Measurements from ENCODE around the gene MYO5B. TPM values are rescaled to one million over a fixed set of nuclear protein-coding genes. Genes with fewer than 3 reads are reported as not detected.

MYO5B gene
- polyA plus RNA-seq, 1 of the 3 experiments (the other 2 are of a cell fraction) = 1.3 TPM

DNA sequence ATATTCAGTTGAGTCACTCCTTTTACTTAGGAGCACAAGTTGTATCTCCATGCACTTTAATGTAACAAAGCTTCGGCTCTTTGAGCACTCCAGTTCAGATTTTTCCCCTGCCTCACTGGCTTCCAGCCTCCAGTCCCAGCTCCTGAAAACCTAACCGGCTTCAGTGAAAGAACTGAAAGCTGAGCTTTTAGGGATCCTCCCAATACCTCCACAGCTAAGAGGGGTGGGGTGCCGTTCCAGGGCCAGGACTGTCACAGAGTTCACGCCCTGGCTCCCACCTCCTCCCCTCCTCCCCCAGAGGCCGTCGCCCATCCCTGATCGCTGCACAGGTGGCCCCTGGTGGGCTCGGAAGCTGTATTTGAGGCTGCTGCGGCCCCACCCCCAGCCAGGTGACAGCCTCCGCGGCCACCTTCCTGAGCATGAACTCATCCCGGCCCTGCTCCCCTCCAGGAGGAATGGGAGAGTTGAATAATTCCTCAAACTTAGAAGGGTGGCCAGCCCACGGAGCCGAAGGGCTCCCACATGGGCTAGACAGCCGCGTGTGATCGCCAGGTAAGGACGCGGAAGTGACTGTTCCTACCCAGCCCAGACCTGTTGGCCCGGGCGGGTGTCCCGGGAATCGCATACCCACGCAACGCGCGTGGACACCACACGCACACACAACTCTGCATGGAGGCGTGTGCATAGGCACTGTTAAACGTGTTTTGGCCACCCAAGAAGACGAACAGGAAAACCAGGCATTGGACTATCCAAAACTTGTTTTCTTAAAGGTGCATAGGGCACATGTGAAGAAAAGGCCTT lies 1.8 kb downstream of the MYO5B start (continued):
- TF ChIP-seq, protein P1, sequence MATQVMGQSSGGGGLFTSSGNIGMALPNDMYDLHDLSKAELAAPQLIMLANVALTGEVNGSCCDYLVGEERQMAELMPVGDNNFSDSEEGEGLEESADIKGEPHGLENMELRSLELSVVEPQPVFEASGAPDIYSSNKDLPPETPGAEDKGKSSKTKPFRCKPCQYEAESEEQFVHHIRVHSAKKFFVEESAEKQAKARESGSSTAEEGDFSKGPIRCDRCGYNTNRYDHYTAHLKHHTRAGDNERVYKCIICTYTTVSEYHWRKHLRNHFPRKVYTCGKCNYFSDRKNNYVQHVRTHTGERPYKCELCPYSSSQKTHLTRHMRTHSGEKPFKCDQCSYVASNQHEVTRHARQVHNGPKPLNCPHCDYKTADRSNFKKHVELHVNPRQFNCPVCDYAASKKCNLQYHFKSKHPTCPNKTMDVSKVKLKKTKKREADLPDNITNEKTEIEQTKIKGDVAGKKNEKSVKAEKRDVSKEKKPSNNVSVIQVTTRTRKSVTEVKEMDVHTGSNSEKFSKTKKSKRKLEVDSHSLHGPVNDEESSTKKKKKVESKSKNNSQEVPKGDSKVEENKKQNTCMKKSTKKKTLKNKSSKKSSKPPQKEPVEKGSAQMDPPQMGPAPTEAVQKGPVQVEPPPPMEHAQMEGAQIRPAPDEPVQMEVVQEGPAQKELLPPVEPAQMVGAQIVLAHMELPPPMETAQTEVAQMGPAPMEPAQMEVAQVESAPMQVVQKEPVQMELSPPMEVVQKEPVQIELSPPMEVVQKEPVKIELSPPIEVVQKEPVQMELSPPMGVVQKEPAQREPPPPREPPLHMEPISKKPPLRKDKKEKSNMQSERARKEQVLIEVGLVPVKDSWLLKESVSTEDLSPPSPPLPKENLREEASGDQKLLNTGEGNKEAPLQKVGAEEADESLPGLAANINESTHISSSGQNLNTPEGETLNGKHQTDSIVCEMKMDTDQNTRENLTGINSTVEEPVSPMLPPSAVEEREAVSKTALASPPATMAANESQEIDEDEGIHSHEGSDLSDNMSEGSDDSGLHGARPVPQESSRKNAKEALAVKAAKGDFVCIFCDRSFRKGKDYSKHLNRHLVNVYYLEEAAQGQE (IDR thresholded peaks at IDR 0.05; ENCODE audit: low read depth, low read length) = no peak
- TF ChIP-seq MAX (IDR thresholded peaks at IDR 0.05; ENCODE audit: low read depth) (no peak), FOXJ3 (CRISPR knock-in tag; IDR thresholded peaks at IDR 0.05) (no peak), SIN3A (IDR thresholded peaks at IDR 0.05; ENCODE audit: borderline replicate concordance, low read depth, low read length) (no peak), NRF1 (IDR thresholded peaks at IDR 0.05; ENCODE audit: low read depth, low read length) (no peak), POLR2AphosphoS5 (IDR thresholded peaks at IDR 0.05; ENCODE audit: low read depth, low read length) (no peak), PBX3 (IDR thresholded peaks at IDR 0.05) (no peak), FOSL2 (IDR thresholded peaks at IDR 0.05; ENCODE audit: borderline replicate concordance, low read depth) (no peak), TAF1 (IDR thresholded peaks at IDR 0.05; ENCODE audit: borderline replicate concordance, low read depth, low read length) (no peak)

DNA sequence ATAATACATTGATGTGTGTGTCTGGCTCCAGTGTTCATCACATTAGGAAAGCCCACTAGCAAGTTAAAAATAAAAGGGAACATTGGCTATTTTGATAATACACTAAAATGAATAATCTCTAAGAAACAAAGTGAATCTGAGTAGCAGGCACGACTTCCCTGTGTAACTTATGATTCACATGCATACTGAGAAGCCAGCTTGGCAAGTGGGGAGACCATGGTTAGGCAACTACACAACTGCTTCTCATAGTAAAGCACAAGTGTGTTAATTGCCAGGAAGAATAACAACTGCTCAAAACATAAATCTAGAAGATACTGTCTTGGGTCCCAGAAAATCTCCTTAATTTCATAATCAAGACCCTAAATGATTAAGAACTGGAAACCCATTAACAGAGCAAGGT lies 4.0 kb downstream of the MYO5B start:
- Histone ChIP-seq H3K9ac (no peak overlapping the region), H3K27me3 (ENCODE audit: insufficient read depth) (peaks cover 35% of the 10 kb centered on the region), H3K79me2 (ENCODE audit: insufficient read depth) (no peaks in the 10 kb centered on the region), H3K9me3 (no peaks in the 10 kb centered on the region), H3K4me1 (ENCODE audit: control insufficient read depth in 1 of 2, insufficient read depth in 2 of 2, low read depth in 1 of 2, low read length in 1 of 2) (no peaks in the 10 kb centered on the region; a peak in 1 of 4 replicates), H3K27ac (ENCODE audit: low read depth in 2 of 2, low read length in 1 of 2) (no peak overlapping the region), H2AFZ (ENCODE audit: low read depth) (no peak overlapping the region), H4K20me1 (ENCODE audit: insufficient read depth) (no peaks in the 10 kb centered on the region), H3F3A (replicated peaks; ENCODE audit: insufficient read depth) (no peaks in the 10 kb centered on the region), H3K36me3 (replicated peaks in 1 of 2; ENCODE audit: control insufficient read depth in 1 of 2, insufficient read depth in 2 of 2, low read length in 1 of 2) (no peaks in the 10 kb centered on the region), H3K4me3 (ENCODE audit: low read depth in 2 of 2, low read length in 1 of 2) (no peak overlapping the region), H3K4me2 (no peak overlapping the region), H3K9me2 (no peaks in the 10 kb centered on the region)
- POLR2A ChIA-PET = no interaction called here
- TF ChIP-seq, protein P2, sequence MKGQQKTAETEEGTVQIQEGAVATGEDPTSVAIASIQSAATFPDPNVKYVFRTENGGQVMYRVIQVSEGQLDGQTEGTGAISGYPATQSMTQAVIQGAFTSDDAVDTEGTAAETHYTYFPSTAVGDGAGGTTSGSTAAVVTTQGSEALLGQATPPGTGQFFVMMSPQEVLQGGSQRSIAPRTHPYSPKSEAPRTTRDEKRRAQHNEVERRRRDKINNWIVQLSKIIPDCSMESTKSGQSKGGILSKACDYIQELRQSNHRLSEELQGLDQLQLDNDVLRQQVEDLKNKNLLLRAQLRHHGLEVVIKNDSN (IDR thresholded peaks at IDR 0.05; ENCODE audit: borderline replicate concordance, low read depth) = no peak
- TF ChIP-seq RCOR1 (IDR thresholded peaks at IDR 0.05; ENCODE audit: low read length) (no peak), MEF2A (IDR thresholded peaks at IDR 0.05; ENCODE audit: borderline replicate concordance, low read depth) (no peak), ZBTB33 (IDR thresholded peaks at IDR 0.05; ENCODE audit: borderline replicate concordance, low read depth) (no peak)
- DNase-seq = no peak
- WGBS (ENCODE audit: low lambda C conversion rate) = 4% methylated on average over 1 of the region's 1 CpG
- CTCF ChIA-PET = interaction anchor here (1.0 kb wide), 1 partner anchor 13 kb away, joined by 4 read pairs; no protein-coding TSS in a partner anchor

All from SK-N-SH (cell line).